OCI-LY7 (cell line): ENCODE measurements around the gene ASS1. TPM values are rescaled to one million over a fixed set of nuclear protein-coding genes. Genes with fewer than 3 reads are reported as not detected.
"Not testable (repeated sequence)": the region's sequence is repeated elsewhere in the genome, so short reads cannot be mapped to it uniquely, and the experiment has no call there.

Source experiments
- BruUV-seq: library from RNA; stranded (reverse); fragments of 400-500 nt; replicated peaks from 2 replicates; lab custom pipeline; 2021; lab: Mats Ljungman, UMichigan
- CTCF ChIA-PET: fragments of 300-600 bp; sonication (Branson Sonifier 250); formaldehyde crosslinking; loops from one replicate; lab custom pipeline; 2022; ENCODE audit warnings: antibody characterized with exemption; ENCODE audit not compliant: unreplicated experiment; lab: Charles Lee
- POLR2A ChIA-PET: fragments of 300-600 bp; sonication (Branson Sonifier 250); formaldehyde crosslinking; loops from one replicate; lab custom pipeline; 2022; ENCODE audit warnings: antibody characterized with exemption; lab: Charles Lee
- DNase-seq: peaks from one replicate; pipeline ENCODE4 v3.0.0-alpha.2; 2015; ENCODE audit warnings: low spot score
- H2AFZ ChIP-seq: fragments of 200-600 bp; sonication (generic), shearing (Covaris generic); 2 replicates; pipeline ENCODE4 v1.6.1; 2014; ENCODE audit warnings: mild to moderate bottlenecking, antibody characterized with exemption, low read length, moderate library complexity
- H3K27ac ChIP-seq: fragments of 200-600 bp; sonication (generic); 2 replicates; pipeline ENCODE4 v1.5.1; 2014; ENCODE audit warnings: mixed run types, low read depth, mild to moderate bottlenecking, moderate library complexity, low read length, inconsistent platforms; ENCODE audit not compliant: poor library complexity, severe bottlenecking
- H3K36me3 ChIP-seq: fragments of 200-600 bp; sonication (generic); 2 replicates; pipeline ENCODE4 v1.6.1; 2014; ENCODE audit warnings: mild to moderate bottlenecking, antibody characterized with exemption, low read length, moderate library complexity, mixed read lengths; ENCODE audit not compliant: insufficient read depth
- H3K4me1 ChIP-seq: fragments of 200-600 bp; sonication (generic); 2 replicates; pipeline ENCODE4 v1.5.1; 2014; ENCODE audit warnings: mild to moderate bottlenecking, low read length; ENCODE audit not compliant: insufficient read depth, poor library complexity, severe bottlenecking
- H3K4me2 ChIP-seq: fragments of 200-600 bp; sonication (generic); 2 replicates; pipeline ENCODE4 v1.6.1; 2014; ENCODE audit warnings: mild to moderate bottlenecking, low read length
- H3K4me3 ChIP-seq: fragments of 200-600 bp; sonication (generic); 2 replicates; pipeline ENCODE4 v1.5.1; 2014; ENCODE audit warnings: mild to moderate bottlenecking, low read depth, low read length; ENCODE audit not compliant: poor library complexity, severe bottlenecking
- H3K79me2 ChIP-seq: fragments of 200-600 bp; sonication (generic); 2 replicates; pipeline ENCODE4 v1.6.1; 2016; ENCODE audit warnings: low read depth, mild to moderate bottlenecking, low read length, moderate library complexity, mixed read lengths; ENCODE audit not compliant: insufficient read depth
- H3K9me2 ChIP-seq: fragments of 200-600 bp; sonication (generic); 2 replicates; pipeline ENCODE4 v1.6.1; 2016; ENCODE audit warnings: mild to moderate bottlenecking, low read length, mixed read lengths; ENCODE audit not compliant: insufficient read depth
- H3K9me3 ChIP-seq: fragments of 200-600 bp; sonication (generic); 2 replicates; pipeline ENCODE4 v1.6.1; 2014; ENCODE audit warnings: mild to moderate bottlenecking, mixed run types, low read length, mixed read lengths
- H4K20me1 ChIP-seq: fragments of 200-600 bp; sonication (generic); 2 replicates; pipeline ENCODE4 v1.6.1; 2014; ENCODE audit warnings: mild to moderate bottlenecking, antibody characterized with exemption, low read length, moderate library complexity, mixed read lengths; ENCODE audit not compliant: insufficient read depth
- EZH2phosphoT487 ChIP-seq: fragments of 200-600 bp; sonication (generic); IDR thresholded peaks from 2 replicates; pipeline ENCODE4 v1.6.1; 2018; ENCODE audit warnings: low read depth, borderline replicate concordance, mild to moderate bottlenecking, mixed run types, antibody characterized with exemption, low read length, moderate library complexity, mixed read lengths
- intact Hi-C: fragments of 100-400 bp; cut with micrococcal nuclease; formaldehyde crosslinking; loops from one replicate; pipeline ENCODE4 v1.10.0; 2022; ENCODE audit not compliant: unreplicated experiment
- total RNA-seq, 2 experiments: library from RNA; depleted of rRNA in 1 of 2; stranded (reverse); fragments of >200 nt in 1 of 2; shearing (Covaris generic) in 1 of 2; gene quantifications; 2 replicates each; pipeline ENCODE4 v1.2.3, GENCODE V29; 2014 to 2022
- TF ChIP-seq, protein P1 (sequence below): fragments of 200-600 bp; sonication (generic); conservative IDR thresholded peaks from 2 replicates; pipeline ENCODE4 v1.5.1; 2014; ENCODE audit warnings: mild to moderate bottlenecking, antibody characterized with exemption, low read length, moderate library complexity, mixed read lengths

Gene ASS1
- total RNA-seq, 2 experiments from 2014 or later: 0.70 to 16.3 TPM

DNA sequence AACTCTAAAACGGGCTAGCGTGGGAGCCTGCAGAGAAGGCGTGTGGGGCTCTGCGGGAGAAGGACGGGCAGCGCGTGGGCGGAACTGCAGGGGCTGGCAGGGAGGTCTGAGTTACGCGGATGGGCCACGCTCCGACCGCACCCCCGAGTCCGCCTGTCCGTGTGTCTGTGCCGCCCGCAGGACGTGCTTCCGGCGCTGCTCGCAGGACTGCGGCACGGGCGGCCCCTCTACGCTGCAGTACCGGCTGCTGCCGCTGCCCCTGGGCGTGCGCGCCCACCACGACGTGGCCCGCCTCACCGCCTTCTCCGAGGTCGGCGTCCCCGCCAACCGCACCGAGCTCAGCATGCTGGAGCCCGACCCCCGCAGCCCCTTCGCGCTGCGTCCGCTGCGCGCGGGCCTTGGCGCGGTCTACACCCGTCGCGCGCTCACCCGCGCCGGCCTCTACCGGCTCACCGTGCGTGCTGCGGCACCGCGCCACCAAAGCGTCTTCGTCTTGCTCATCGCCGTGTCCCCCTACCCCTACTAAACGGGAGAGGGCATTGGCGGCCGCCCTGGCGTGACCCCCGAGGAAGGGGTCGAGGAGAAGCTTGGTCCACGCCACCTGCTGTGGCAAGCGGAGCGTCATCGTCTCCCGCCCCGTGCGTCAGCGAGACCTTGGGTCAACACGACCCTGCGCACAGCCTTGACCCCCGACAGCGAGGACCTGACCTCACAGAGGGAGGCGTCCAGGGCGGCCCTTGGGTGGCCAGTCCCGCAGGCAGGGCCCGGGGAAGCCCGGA lies 11.4 kb upstream of the ASS1 start:
- no TSS peak for BruUV-seq
- no peak for DNase-seq

DNA sequence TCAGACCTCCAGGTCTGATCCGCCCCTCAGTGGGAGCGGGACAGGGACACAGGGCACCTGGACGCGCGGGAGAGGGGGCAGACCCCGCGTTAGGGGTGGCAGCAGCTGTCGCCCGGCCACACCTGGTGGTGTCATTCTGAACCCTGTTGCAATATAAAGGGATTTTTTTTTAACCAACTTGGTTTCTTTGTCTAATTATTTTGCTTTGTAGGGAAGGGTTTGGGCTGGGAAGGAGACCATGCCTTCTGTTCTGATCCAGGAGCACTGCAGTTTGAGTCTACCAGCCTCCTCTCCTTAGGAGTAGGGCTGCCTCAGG lies 10.9 kb upstream of the ASS1 start:
- Histone ChIP-seq H3K36me3 (no peaks in the 10 kb centered on the region), H2AFZ (no peak overlapping the region), H3K4me2 (no peak overlapping the region), H3K4me3 (no peak overlapping the region), H3K79me2 (no peaks in the 10 kb centered on the region), H4K20me1 (no peaks in the 10 kb centered on the region), H3K9me2 (no peaks in the 10 kb centered on the region), H3K9me3 (no peaks in the 10 kb centered on the region), H3K4me1 (no peaks in the 10 kb centered on the region), H3K27ac (no peak overlapping the region)
- intact Hi-C loops: no loop called here
- TF ChIP-seq, protein P1, sequence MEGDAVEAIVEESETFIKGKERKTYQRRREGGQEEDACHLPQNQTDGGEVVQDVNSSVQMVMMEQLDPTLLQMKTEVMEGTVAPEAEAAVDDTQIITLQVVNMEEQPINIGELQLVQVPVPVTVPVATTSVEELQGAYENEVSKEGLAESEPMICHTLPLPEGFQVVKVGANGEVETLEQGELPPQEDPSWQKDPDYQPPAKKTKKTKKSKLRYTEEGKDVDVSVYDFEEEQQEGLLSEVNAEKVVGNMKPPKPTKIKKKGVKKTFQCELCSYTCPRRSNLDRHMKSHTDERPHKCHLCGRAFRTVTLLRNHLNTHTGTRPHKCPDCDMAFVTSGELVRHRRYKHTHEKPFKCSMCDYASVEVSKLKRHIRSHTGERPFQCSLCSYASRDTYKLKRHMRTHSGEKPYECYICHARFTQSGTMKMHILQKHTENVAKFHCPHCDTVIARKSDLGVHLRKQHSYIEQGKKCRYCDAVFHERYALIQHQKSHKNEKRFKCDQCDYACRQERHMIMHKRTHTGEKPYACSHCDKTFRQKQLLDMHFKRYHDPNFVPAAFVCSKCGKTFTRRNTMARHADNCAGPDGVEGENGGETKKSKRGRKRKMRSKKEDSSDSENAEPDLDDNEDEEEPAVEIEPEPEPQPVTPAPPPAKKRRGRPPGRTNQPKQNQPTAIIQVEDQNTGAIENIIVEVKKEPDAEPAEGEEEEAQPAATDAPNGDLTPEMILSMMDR: no peak
- TF ChIP-seq EZH2phosphoT487: no peak
- BruUV-seq: no TSS peak
- ChIA-PET POLR2A (no interaction called here), CTCF (no interaction called here)
- no peak for DNase-seq

More for the DNA sequence above, 11.4 kb upstream of the ASS1 start:
- H3K9me3 ChIP-seq: no peaks in the 10 kb centered on the region
- H2AFZ ChIP-seq: no peak overlapping the region
- no peaks in the 10 kb centered on the region for H4K20me1 ChIP-seq
- H3K4me2 ChIP-seq: no peak overlapping the region
- TF ChIP-seq, protein P1: no peak
- TF ChIP-seq EZH2phosphoT487: no peak
- ChIA-PET POLR2A (no interaction called here), CTCF (no interaction called here)
- no peak overlapping the region for H3K4me3 ChIP-seq
- intact Hi-C loops: no loop called here
- H3K9me2 ChIP-seq: no peaks in the 10 kb centered on the region
- no peaks in the 10 kb centered on the region for H3K4me1 ChIP-seq
- no peaks in the 10 kb centered on the region for H3K36me3 ChIP-seq
- H3K79me2 ChIP-seq: no peaks in the 10 kb centered on the region
- H3K27ac ChIP-seq: no peak overlapping the region

DNA sequence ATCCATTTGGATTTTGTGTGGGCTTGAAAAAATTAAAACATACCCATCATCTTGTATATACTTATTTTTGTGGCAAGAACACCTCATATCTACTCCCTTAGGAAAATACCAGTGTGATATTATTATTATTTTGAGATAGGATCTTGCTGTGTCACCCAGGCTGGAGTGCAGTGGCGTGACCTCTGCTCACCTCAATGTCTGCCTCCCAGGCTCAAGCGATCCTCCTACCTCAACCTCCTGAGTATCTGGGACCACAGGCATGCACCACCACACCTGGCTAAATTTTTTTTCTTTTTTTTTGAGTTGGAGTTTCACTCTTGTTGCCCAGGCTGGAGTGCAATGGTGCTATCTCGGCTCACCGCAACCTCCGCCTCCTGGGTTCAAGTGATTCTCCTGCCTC lies 10.1 kb upstream of the ASS1 start:
- DNase-seq, H3K27ac ChIP-seq, intact Hi-C loops, H3K79me2 ChIP-seq, POLR2A ChIA-PET, CTCF ChIA-PET, H3K4me2 ChIP-seq, BruUV-seq, H3K9me2 ChIP-seq, H3K9me3 ChIP-seq, H2AFZ ChIP-seq, H3K4me1 ChIP-seq, H3K4me3 ChIP-seq, H4K20me1 ChIP-seq, H3K36me3 ChIP-seq: not testable (repeated sequence)
